ENCODE data around the gene PDE3B.
"Not testable (repeated sequence)": the region's sequence is repeated elsewhere in the genome, so short reads cannot be mapped to it uniquely, and the experiment has no call there.

The PDE3B gene

GRCh38 chr11:14852571-14853177 is 209.1 kb downstream of the PDE3B start:
- TF ChIP-seq, protein P1, sequence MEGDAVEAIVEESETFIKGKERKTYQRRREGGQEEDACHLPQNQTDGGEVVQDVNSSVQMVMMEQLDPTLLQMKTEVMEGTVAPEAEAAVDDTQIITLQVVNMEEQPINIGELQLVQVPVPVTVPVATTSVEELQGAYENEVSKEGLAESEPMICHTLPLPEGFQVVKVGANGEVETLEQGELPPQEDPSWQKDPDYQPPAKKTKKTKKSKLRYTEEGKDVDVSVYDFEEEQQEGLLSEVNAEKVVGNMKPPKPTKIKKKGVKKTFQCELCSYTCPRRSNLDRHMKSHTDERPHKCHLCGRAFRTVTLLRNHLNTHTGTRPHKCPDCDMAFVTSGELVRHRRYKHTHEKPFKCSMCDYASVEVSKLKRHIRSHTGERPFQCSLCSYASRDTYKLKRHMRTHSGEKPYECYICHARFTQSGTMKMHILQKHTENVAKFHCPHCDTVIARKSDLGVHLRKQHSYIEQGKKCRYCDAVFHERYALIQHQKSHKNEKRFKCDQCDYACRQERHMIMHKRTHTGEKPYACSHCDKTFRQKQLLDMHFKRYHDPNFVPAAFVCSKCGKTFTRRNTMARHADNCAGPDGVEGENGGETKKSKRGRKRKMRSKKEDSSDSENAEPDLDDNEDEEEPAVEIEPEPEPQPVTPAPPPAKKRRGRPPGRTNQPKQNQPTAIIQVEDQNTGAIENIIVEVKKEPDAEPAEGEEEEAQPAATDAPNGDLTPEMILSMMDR (conservative IDR thresholded peaks at IDR 0.05), result no peak
- no peak for TF ChIP-seq ZFX (IDR thresholded peaks at IDR 0.05)
- H3K27ac ChIP-seq, result no peak overlapping the region

GRCh38 chr11:14854057-14854456 is 210.5 kb downstream of the PDE3B start:
- TF ChIP-seq, protein P1 (conservative IDR thresholded peaks at IDR 0.05), result no peak
- no peak overlapping the region for H3K27ac ChIP-seq

GRCh38 chr11:14855890-14856289 is 212.3 kb downstream of the PDE3B start:
- TF ChIP-seq ZFX (IDR thresholded peaks at IDR 0.05), result no peak
- TF ChIP-seq, protein P1 (conservative IDR thresholded peaks at IDR 0.05), result no peak
- H3K27ac ChIP-seq, result no peak overlapping the region

GRCh38 chr11:14857621-14858020 is 214.0 kb downstream of the PDE3B start:
- H3K27ac ChIP-seq, result no peak overlapping the region
- TF ChIP-seq, protein P1 (conservative IDR thresholded peaks at IDR 0.05), result no peak
- no peak for TF ChIP-seq ZFX (IDR thresholded peaks at IDR 0.05)

DNA sequence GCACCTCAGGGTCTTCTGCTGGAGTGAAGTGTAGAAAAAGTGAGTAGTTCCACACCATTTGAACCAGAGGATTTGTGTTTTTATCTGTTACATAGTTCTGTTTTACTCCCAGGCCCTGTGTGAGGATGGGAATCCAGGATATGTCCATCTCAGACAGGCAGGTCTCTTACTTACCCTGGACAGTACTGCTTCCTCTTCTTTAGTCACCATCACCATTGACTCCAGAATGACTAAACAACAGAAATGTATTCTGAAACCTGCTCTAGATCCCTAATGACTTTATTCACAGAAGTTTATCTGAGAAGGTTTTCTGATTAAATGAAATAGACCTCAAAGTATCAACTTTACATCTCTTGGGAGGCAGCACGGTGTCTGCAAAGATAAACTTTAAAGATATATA is 214.8 kb downstream of the PDE3B start:
- TF ChIP-seq, protein P1 (conservative IDR thresholded peaks at IDR 0.05), result no peak
- TF ChIP-seq ZFX (IDR thresholded peaks at IDR 0.05), result no peak
- no peak overlapping the region for H3K27ac ChIP-seq

DNA sequence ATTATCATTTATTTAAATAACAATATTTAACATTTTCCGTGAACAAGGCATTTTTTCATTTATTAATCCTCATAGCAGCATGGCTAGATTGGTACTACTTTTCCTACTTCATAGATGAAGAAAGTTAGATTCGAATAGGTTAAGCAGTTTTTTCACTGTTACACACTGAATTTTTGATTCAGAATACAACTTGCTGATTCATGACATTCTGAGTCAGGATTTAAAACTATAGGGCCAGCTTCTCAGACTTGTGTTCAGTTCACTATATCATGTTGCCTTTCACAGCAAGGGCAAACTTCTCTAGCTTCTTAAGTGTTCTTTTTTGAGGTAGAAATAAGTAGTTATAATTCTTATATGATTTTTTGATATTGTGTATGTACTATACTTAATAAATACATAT is 216.9 kb downstream of the PDE3B start:
- no peak overlapping the region for H3K27ac ChIP-seq
- no peak for TF ChIP-seq ZFX (IDR thresholded peaks at IDR 0.05)
- TF ChIP-seq, protein P1 (conservative IDR thresholded peaks at IDR 0.05), result no peak

DNA sequence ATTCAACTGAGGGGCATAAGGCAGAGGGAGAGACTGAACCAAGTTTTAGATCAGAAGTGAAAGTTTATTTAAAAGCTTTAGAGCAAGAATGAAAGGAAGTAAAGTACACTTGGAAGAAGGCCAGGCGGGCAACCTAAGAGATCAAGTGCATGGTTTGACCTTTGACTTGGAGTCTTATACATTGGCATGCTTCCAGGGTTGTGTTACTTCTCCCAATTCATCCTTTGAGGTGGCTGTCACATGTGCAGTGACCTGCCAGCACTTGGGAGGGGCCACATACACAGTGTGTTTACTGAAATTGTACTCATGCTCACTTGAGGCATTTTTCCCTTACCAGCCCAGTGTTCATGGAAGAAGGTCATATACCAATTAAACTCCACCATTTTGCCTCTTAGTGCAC is 218.1 kb downstream of the PDE3B start:
- no peak for TF ChIP-seq ZFX (IDR thresholded peaks at IDR 0.05)
- TF ChIP-seq, protein P1 (conservative IDR thresholded peaks at IDR 0.05), result no peak

DNA sequence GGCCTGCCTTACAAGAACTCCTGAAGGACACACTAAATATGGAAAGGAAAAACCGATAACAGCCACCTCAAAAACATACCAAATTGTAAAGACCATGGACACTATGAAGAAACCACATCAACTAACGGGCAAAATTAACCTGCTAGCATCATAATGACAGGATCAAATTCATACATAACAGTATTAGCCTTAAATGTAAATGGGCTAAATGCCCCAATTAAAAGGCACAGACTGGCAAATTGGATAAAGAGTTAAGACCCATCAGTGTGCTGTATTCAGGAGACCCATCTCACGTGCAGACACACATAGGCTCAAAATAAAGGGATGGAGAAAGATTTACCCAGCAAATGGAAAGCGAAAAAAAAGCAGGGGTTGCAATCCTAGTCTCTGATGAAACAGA is 220.2 kb downstream of the PDE3B start:
- H3K27ac ChIP-seq, result not testable (repeated sequence)

More for the DNA sequence above, 218.1 kb downstream of the PDE3B start:
- H3K27ac ChIP-seq, result no peak overlapping the region
